HepG2 (cell line): ENCODE results near the gene STEAP1B. TPM values are rescaled to one million over a fixed set of nuclear protein-coding genes. Genes with fewer than 3 reads are reported as not detected.

Experiments
- AGO1 ChIP-seq: fragments of 200-400 bp; formaldehyde crosslinking; IDR thresholded peaks from 2 replicates; pipeline ENCODE4 v1.6.1; 2017; ENCODE audit warnings: mild to moderate bottlenecking, low read depth, low read length, moderate library complexity; ENCODE audit not compliant: poor library complexity, severe bottlenecking
- ATF6 ChIP-seq: sonication (generic); formaldehyde crosslinking; conservative IDR thresholded peaks from 2 replicates; pipeline ENCODE4 v1.4.0; 2020; ENCODE audit warnings: missing genetic modification reagents
- ELK4 ChIP-seq: sonication (generic); formaldehyde crosslinking; IDR thresholded peaks from 2 replicates; pipeline ENCODE4 v1.9.0; 2021; ENCODE audit warnings: missing genetic modification reagents, borderline replicate concordance
- HOMEZ ChIP-seq: IDR thresholded peaks from 2 replicates; pipeline ENCODE4 v1.6.1; 2016; ENCODE audit warnings: low read depth
- POGK ChIP-seq: sonication (generic); formaldehyde crosslinking; conservative IDR thresholded peaks from 2 replicates; pipeline ENCODE4 v1.8.0; 2022; ENCODE audit warnings: mild to moderate bottlenecking, moderate library complexity, missing genetic modification reagents
- TERF1 ChIP-seq: sonication (generic); formaldehyde crosslinking; IDR thresholded peaks from 2 replicates; pipeline ENCODE4 v1.8.0; 2022; ENCODE audit warnings: mild to moderate bottlenecking, missing genetic modification reagents, moderate library complexity
- polyA plus RNA-seq, 8 experiments: library from polyadenylated mRNA; depleted of rRNA in 3 of 8; stranded (reverse) in 7 of 8; unstranded in 1 of 8; fragments of >200 nt; fragmentation: Illumina TruSeq in 4 of 8; extraction: Trizol in 4 of 8; gene quantifications; 2 replicates each; pipeline versions ENCODE4 v1.2.1 to v1.2.3, GENCODE V29; 2011 to 2016; ENCODE audit warnings: low read depth in 4 of 8, missing spikeins in 1 of 8, mixed read lengths in 1 of 8; ENCODE audit not compliant: insufficient read depth in 1 of 8
- total RNA-seq, 5 experiments: library from RNA; depleted of rRNA; stranded (reverse); fragments of >200 nt; fragmentation: Illumina TruSeq; extraction: Trizol; gene quantifications; 2 replicates each; pipeline ENCODE4 v1.2.3, GENCODE V29; 2016; ENCODE audit warnings: low read depth in 1 of 5

The STEAP1B gene
- total and polyA plus RNA-seq, 2 of the 13 experiments (the other 11 are each of a cell fraction or from before 2014, with no cell fraction given) = not detected

- TF ChIP-seq TERF1 (CRISPR knock-in tag) = no peak
- TF ChIP-seq ELK4 (CRISPR knock-in tag) = no peak
- TF ChIP-seq POGK (CRISPR knock-in tag) = no peak
- no peak for TF ChIP-seq ATF6 (CRISPR knock-in tag)
- no peak for TF ChIP-seq AGO1
- TF ChIP-seq HOMEZ = no peak
These were observed 113.7 kb downstream of the STEAP1B start (continued) for GRCh38 chr7:22386206-22386858.
